ENCODE measurements around the gene CDK12. TPM values are rescaled to one million over a fixed set of nuclear protein-coding genes. Genes with fewer than 3 reads are reported as not detected.

The CDK12 gene
- polyA plus RNA-seq, 1 of the 3 experiments (the other 2 are of a cell fraction), result 11.6 TPM

- 93% methylated on average over 4 of the region's 4 CpGs for WGBS (ENCODE audit: low lambda C conversion rate)
- Histone ChIP-seq H3K36me3 (replicated peaks in 1 of 2; ENCODE audit: control insufficient read depth in 1 of 2, insufficient read depth in 2 of 2, low read length in 1 of 2) (peaks cover 37 to 52% of the 10 kb centered on the region in 2 experiments), H3K9me2 (no peaks in the 10 kb centered on the region), H3K79me2 (ENCODE audit: insufficient read depth) (no peaks in the 10 kb centered on the region), H3K4me3 (ENCODE audit: low read depth in 2 of 2, low read length in 1 of 2) (no peak overlapping the region), H3K9me3 (no peaks in the 10 kb centered on the region), H3K4me1 (ENCODE audit: control insufficient read depth in 1 of 2, insufficient read depth in 2 of 2, low read depth in 1 of 2, low read length in 1 of 2) (no peaks in the 10 kb centered on the region), H2AFZ (ENCODE audit: low read depth) (no peak overlapping the region), H3F3A (replicated peaks; ENCODE audit: insufficient read depth) (no peaks in the 10 kb centered on the region), H3K4me2 (no peak overlapping the region), H4K20me1 (ENCODE audit: insufficient read depth) (no peaks in the 10 kb centered on the region), H3K27me3 (ENCODE audit: insufficient read depth) (no peaks in the 10 kb centered on the region), H3K9ac (no peak overlapping the region), H3K27ac (ENCODE audit: low read depth in 2 of 2, low read length in 1 of 2) (no peak overlapping the region)
- no peak for DNase-seq
- POLR2A ChIA-PET, result no interaction called here
- CTCF ChIA-PET, result no interaction called here
- TF ChIP-seq TEAD4 (IDR thresholded peaks at IDR 0.05; ENCODE audit: borderline replicate concordance, insufficient read depth) (no peak), YY1 (IDR thresholded peaks at IDR 0.05; ENCODE audit: low read depth) (no peak), FOXJ3 (CRISPR knock-in tag; IDR thresholded peaks at IDR 0.05) (no peak), NRF1 (IDR thresholded peaks at IDR 0.05; ENCODE audit: low read depth, low read length) (no peak), FOXM1 (IDR thresholded peaks at IDR 0.05; ENCODE audit: low read depth) (no peak), GATA2 (CRISPR knock-in tag; IDR thresholded peaks at IDR 0.05) (no peak), RCOR1 (IDR thresholded peaks at IDR 0.05; ENCODE audit: low read length) (no peak), FOSL2 (IDR thresholded peaks at IDR 0.05; ENCODE audit: borderline replicate concordance, low read depth) (no peak), MAX (IDR thresholded peaks at IDR 0.05; ENCODE audit: low read depth) (no peak), JUND (IDR thresholded peaks at IDR 0.05) (no peak), RAD21 (IDR thresholded peaks at IDR 0.05; ENCODE audit: low read length) (no peak), MXI1 (IDR thresholded peaks at IDR 0.05; ENCODE audit: low read depth, low read length) (no peak)
Measured at GRCh38 chr17:39533891-39534290, 72.6 kb downstream of the CDK12 start.

GRCh38 chr17:39534768-39535405 is 73.6 kb downstream of the CDK12 start:
- CTCF ChIA-PET, result interaction anchor here (3.8 kb wide), 1 partner anchor 13 kb away, joined by 28 read pairs; no protein-coding TSS in a partner anchor

More at GRCh38 chr17:39534768-39535405, 73.6 kb downstream of the CDK12 start:
- Histone ChIP-seq H3K27ac (ENCODE audit: low read depth in 2 of 2, low read length in 1 of 2) (no peak overlapping the region), H3K9me3 (no peaks in the 10 kb centered on the region), H3K4me1 (ENCODE audit: control insufficient read depth in 1 of 2, insufficient read depth in 2 of 2, low read depth in 1 of 2, low read length in 1 of 2) (no peaks in the 10 kb centered on the region), H3F3A (replicated peaks; ENCODE audit: insufficient read depth) (no peaks in the 10 kb centered on the region), H3K79me2 (ENCODE audit: insufficient read depth) (no peaks in the 10 kb centered on the region), H3K4me2 (no peak overlapping the region), H4K20me1 (ENCODE audit: insufficient read depth) (no peaks in the 10 kb centered on the region), H3K27me3 (ENCODE audit: insufficient read depth) (no peaks in the 10 kb centered on the region), H2AFZ (ENCODE audit: low read depth) (no peak overlapping the region), H3K9ac (no peak overlapping the region), H3K36me3 (replicated peaks in 1 of 2; ENCODE audit: control insufficient read depth in 1 of 2, insufficient read depth in 2 of 2, low read length in 1 of 2) (peaks cover 28 to 42% of the 10 kb centered on the region in 2 experiments), H3K9me2 (no peaks in the 10 kb centered on the region), H3K4me3 (ENCODE audit: low read depth in 2 of 2, low read length in 1 of 2) (no peak overlapping the region)
- no peak for DNase-seq
- WGBS (ENCODE audit: low lambda C conversion rate), result 91% methylated on average over 3 of the region's 3 CpGs
- POLR2A ChIA-PET, result no interaction called here
- TF ChIP-seq NFIC (IDR thresholded peaks at IDR 0.05; ENCODE audit: borderline replicate concordance) (no peak), MXI1 (IDR thresholded peaks at IDR 0.05; ENCODE audit: low read depth, low read length) (no peak), TCF12 (IDR thresholded peaks at IDR 0.05) (no peak), PBX3 (IDR thresholded peaks at IDR 0.05) (no peak), IRF3 (IDR thresholded peaks at IDR 0.05; ENCODE audit: low read depth, low read length) (no peak), RXRA (IDR thresholded peaks at IDR 0.05; ENCODE audit: borderline replicate concordance, low read depth) (no peak)

All from SK-N-SH (cell line).